ENCODE measurements around the gene UMPS. TPM values are rescaled to one million over a fixed set of nuclear protein-coding genes. Genes with fewer than 3 reads are reported as not detected.
"Not testable (repeated sequence)": the region's sequence is repeated elsewhere in the genome, so short reads cannot be mapped to it uniquely, and the experiment has no call there.

UMPS gene
- polyA plus RNA-seq, 1 donor (not counting 4 experiments of a cell fraction or from before 2014, with no cell fraction given) = 53.7 TPM

DNA sequence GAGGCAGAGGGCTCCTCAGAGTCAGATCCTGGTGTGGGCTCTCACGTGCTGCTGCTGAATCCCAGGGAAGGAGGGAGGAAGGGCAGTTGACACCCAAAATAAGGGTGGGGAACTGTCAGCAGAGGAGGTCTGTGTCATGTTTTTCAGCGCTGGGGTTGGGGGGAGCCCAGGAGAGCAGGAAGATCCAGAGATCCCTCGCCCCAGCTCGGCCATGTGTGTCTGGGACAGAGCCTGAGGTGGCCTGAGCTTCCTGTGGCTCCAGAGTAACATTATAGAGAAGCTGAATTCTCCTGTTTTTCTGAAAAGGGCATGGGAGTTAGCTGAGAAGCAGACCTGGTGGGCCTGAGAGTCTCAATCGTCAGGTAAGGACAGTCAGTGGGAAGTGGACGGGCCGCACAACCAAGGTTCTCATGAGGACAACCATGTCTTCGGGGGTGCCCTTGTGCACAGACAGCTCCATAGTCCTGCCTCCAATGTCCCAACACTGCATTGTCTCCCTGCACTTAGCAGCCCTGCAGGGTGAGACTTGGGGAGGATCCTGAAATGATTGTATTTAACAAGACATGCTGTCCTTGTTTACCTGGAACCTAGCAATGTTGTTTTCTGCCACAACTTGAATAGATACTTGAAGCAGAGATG, 18.4 kb downstream of the UMPS start:
- no peak overlapping the region for H3K4me2 ChIP-seq (ENCODE audit: control insufficient read depth, extremely low read depth, insufficient read depth, low read depth, low read length)
- dilution Hi-C loops (cut with MboI; ENCODE audit: extremely low pct_ligation_motif_present, low sequenced_read_pairs) = no loop called here

DNA sequence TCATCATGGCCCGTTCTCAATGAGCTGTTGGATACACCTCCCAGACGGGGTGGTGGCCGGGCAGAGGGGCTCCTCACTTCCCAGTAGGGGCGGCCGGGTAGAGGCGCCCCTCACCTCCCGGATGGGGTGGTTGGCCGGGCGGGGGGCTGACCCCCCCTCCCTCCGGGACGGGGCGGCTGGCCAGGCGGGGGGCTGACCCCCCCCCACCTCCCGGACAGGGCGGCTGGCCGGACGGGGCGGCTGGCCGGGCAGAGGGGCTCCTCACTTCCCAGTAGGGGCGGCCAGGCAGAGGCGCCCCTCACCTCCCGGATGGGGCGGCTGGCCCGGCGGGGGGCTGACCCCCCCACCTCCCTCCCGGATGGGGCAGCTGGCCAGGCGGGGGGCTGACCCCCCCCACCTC, 19.6 kb downstream of the UMPS start:
- not testable (repeated sequence) for H3K4me3 ChIP-seq (ENCODE audit: control insufficient read depth in 2 of 3, extremely low read depth in 1 of 3, insufficient read depth in 2 of 3, low read depth in 1 of 3, low read length in 3 of 3); FAIRE-seq; H3K27ac ChIP-seq (ENCODE audit: control insufficient read depth, insufficient read depth, low read length)

More for the DNA sequence above, 18.4 kb downstream of the UMPS start:
- Histone ChIP-seq H3K9me3 (ENCODE audit: control insufficient read depth, low read depth, low read length) (no peaks in the 10 kb centered on the region), H3K79me2 (ENCODE audit: control insufficient read depth, insufficient read depth, low read length) (no peaks in the 10 kb centered on the region), H3K36me3 (ENCODE audit: control insufficient read depth in 2 of 2, extremely low read depth in 1 of 2, insufficient read depth in 2 of 2, low read length in 2 of 2) (peaks cover 9 to 33% of the 10 kb centered on the region in 2 experiments), H3K9me1 (ENCODE audit: control insufficient read depth, extremely low read depth, insufficient read depth, low read length) (peaks cover 2% of the 10 kb centered on the region), H3K4me1 (ENCODE audit: control insufficient read depth, extremely low read depth, insufficient read depth, low read length) (peaks cover 27% of the 10 kb centered on the region), H3K4me3 (ENCODE audit: control insufficient read depth in 2 of 3, extremely low read depth in 1 of 3, insufficient read depth in 2 of 3, low read depth in 1 of 3, low read length in 3 of 3) (no peak overlapping the region), H2AFZ (ENCODE audit: control insufficient read depth, low read length) (no peak overlapping the region), H4K20me1 (ENCODE audit: control insufficient read depth, extremely low read depth, insufficient read depth, low read length) (no peaks in the 10 kb centered on the region), H3K27me3 (ENCODE audit: control insufficient read depth, extremely low read depth, insufficient read depth, low read length) (no peaks in the 10 kb centered on the region), H3K9ac (ENCODE audit: control insufficient read depth, extremely low read depth, insufficient read depth, low read length) (no peak overlapping the region), H3K27ac (ENCODE audit: control insufficient read depth, insufficient read depth, low read length) (no peak overlapping the region)
- FAIRE-seq (no peak), DNase-seq (ENCODE audit: low read depth, low spot score) (no peak)
- no peak for TF ChIP-seq EZH2 (IDR thresholded peaks at IDR 0.05; ENCODE audit: low read length)
- TF ChIP-seq, protein P1, sequence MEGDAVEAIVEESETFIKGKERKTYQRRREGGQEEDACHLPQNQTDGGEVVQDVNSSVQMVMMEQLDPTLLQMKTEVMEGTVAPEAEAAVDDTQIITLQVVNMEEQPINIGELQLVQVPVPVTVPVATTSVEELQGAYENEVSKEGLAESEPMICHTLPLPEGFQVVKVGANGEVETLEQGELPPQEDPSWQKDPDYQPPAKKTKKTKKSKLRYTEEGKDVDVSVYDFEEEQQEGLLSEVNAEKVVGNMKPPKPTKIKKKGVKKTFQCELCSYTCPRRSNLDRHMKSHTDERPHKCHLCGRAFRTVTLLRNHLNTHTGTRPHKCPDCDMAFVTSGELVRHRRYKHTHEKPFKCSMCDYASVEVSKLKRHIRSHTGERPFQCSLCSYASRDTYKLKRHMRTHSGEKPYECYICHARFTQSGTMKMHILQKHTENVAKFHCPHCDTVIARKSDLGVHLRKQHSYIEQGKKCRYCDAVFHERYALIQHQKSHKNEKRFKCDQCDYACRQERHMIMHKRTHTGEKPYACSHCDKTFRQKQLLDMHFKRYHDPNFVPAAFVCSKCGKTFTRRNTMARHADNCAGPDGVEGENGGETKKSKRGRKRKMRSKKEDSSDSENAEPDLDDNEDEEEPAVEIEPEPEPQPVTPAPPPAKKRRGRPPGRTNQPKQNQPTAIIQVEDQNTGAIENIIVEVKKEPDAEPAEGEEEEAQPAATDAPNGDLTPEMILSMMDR (optimal IDR thresholded peaks at IDR 0.05 in 1 of 3, IDR thresholded peaks at IDR 0.05 in 1 of 3, conservative IDR thresholded peaks at IDR 0.05 in 1 of 3; ENCODE audit: extremely low read depth in 1 of 3, insufficient read depth in 2 of 3, low read length in 3 of 3) = no peak

GRCh38 chr3:124751501-124751900, 21.2 kb downstream of the UMPS start:
- Histone ChIP-seq H3K79me2 (ENCODE audit: control insufficient read depth, insufficient read depth, low read length) (no peaks in the 10 kb centered on the region), H3K4me3 (ENCODE audit: control insufficient read depth in 2 of 3, extremely low read depth in 1 of 3, insufficient read depth in 2 of 3, low read depth in 1 of 3, low read length in 3 of 3) (no peak overlapping the region), H3K27ac (ENCODE audit: control insufficient read depth, insufficient read depth, low read length) (no peak overlapping the region), H3K36me3 (ENCODE audit: control insufficient read depth in 2 of 2, extremely low read depth in 1 of 2, insufficient read depth in 2 of 2, low read length in 2 of 2) (peaks cover 2 to 11% of the 10 kb centered on the region in 2 experiments), H4K20me1 (ENCODE audit: control insufficient read depth, extremely low read depth, insufficient read depth, low read length) (no peaks in the 10 kb centered on the region), H3K27me3 (ENCODE audit: control insufficient read depth, extremely low read depth, insufficient read depth, low read length) (no peaks in the 10 kb centered on the region), H3K9me3 (ENCODE audit: control insufficient read depth, low read depth, low read length) (no peaks in the 10 kb centered on the region), H3K9ac (ENCODE audit: control insufficient read depth, extremely low read depth, insufficient read depth, low read length) (no peak overlapping the region), H3K4me1 (ENCODE audit: control insufficient read depth, extremely low read depth, insufficient read depth, low read length) (peaks cover 8% of the 10 kb centered on the region), H3K9me1 (ENCODE audit: control insufficient read depth, extremely low read depth, insufficient read depth, low read length) (no peaks in the 10 kb centered on the region), H3K4me2 (ENCODE audit: control insufficient read depth, extremely low read depth, insufficient read depth, low read depth, low read length) (no peak overlapping the region), H2AFZ (ENCODE audit: control insufficient read depth, low read length) (no peak overlapping the region)
- FAIRE-seq = no peak
- dilution Hi-C loops (cut with MboI; ENCODE audit: extremely low pct_ligation_motif_present, low sequenced_read_pairs) = no loop called here
- TF ChIP-seq, protein P1 (optimal IDR thresholded peaks at IDR 0.05 in 1 of 3, IDR thresholded peaks at IDR 0.05 in 1 of 3, conservative IDR thresholded peaks at IDR 0.05 in 1 of 3; ENCODE audit: extremely low read depth in 1 of 3, insufficient read depth in 2 of 3, low read length in 3 of 3) = no peak
- no peak for TF ChIP-seq EZH2 (IDR thresholded peaks at IDR 0.05; ENCODE audit: low read length)
- no peak for DNase-seq (ENCODE audit: low read depth, low spot score)

More for the DNA sequence above, 19.6 kb downstream of the UMPS start:
- H4K20me1 ChIP-seq (ENCODE audit: control insufficient read depth, extremely low read depth, insufficient read depth, low read length); H3K9me1 ChIP-seq (ENCODE audit: control insufficient read depth, extremely low read depth, insufficient read depth, low read length); DNase-seq (ENCODE audit: low read depth, low spot score); H3K79me2 ChIP-seq (ENCODE audit: control insufficient read depth, insufficient read depth, low read length); H3K27me3 ChIP-seq (ENCODE audit: control insufficient read depth, extremely low read depth, insufficient read depth, low read length); H2AFZ ChIP-seq (ENCODE audit: control insufficient read depth, low read length); H3K9ac ChIP-seq (ENCODE audit: control insufficient read depth, extremely low read depth, insufficient read depth, low read length); H3K4me2 ChIP-seq (ENCODE audit: control insufficient read depth, extremely low read depth, insufficient read depth, low read depth, low read length); H3K9me3 ChIP-seq (ENCODE audit: control insufficient read depth, low read depth, low read length); dilution Hi-C loops (cut with MboI; ENCODE audit: extremely low pct_ligation_motif_present, low sequenced_read_pairs): not testable (repeated sequence)
- Histone ChIP-seq H3K36me3 (ENCODE audit: control insufficient read depth in 2 of 2, extremely low read depth in 1 of 2, insufficient read depth in 2 of 2, low read length in 2 of 2) (peaks cover 5 to 22% of the 10 kb centered on the region in 2 experiments), H3K4me1 (ENCODE audit: control insufficient read depth, extremely low read depth, insufficient read depth, low read length) (peaks cover 24% of the 10 kb centered on the region)
